Astrocyte (in vitro differentiated cells and primary cell): ENCODE measurements around the gene OOSP3. TPM values are rescaled to one million over a fixed set of nuclear protein-coding genes. Genes with fewer than 3 reads are reported as not detected.

Experiments
- DNase-seq: peaks from one replicate; pipeline ENCODE4 v3.0.0-alpha.2; 2010; ENCODE audit warnings: low read depth
- FAIRE-seq: peaks from 2 replicates; lab custom pipeline; 2011; peaks lifted over from hg19 to GRCh38; lab: Jason Lieb, UNC
- H2AFZ ChIP-seq: 2 replicates; pipeline ENCODE4 v1.6.0; 2012; ENCODE audit warnings: low read depth, low read length, inconsistent platforms
- H3K27ac ChIP-seq: 2 replicates; pipeline ENCODE4 v1.5.1; 2011; ENCODE audit warnings: low read depth, low read length, inconsistent platforms
- H3K27me3 ChIP-seq: 2 replicates; pipeline ENCODE4 v1.6.0; 2011; ENCODE audit warnings: low read length, inconsistent platforms; ENCODE audit not compliant: insufficient read depth
- H3K36me3 ChIP-seq: 2 replicates; pipeline ENCODE4 v1.5.1; 2011; ENCODE audit warnings: low read length, inconsistent platforms; ENCODE audit not compliant: insufficient read depth
- H3K4me1 ChIP-seq: 2 replicates; pipeline ENCODE4 v1.5.1; 2011; ENCODE audit warnings: low read length, inconsistent platforms; ENCODE audit not compliant: insufficient read depth
- H3K4me2 ChIP-seq: 2 replicates; pipeline ENCODE4 v1.6.0; 2012; ENCODE audit warnings: low read length, inconsistent platforms
- H3K4me3 ChIP-seq: 2 replicates; pipeline ENCODE4 v1.5.1; 2011; ENCODE audit warnings: low read depth, mild to moderate bottlenecking, low read length, inconsistent platforms; ENCODE audit not compliant: insufficient read depth
- H3K79me2 ChIP-seq: 2 replicates; pipeline ENCODE4 v1.6.0; 2012; ENCODE audit warnings: mild to moderate bottlenecking, low read length, inconsistent platforms; ENCODE audit not compliant: insufficient read depth
- H3K9ac ChIP-seq: 2 replicates; pipeline ENCODE4 v1.6.0; 2012; ENCODE audit warnings: mild to moderate bottlenecking, low read length, inconsistent platforms
- H3K9me3 ChIP-seq: 2 replicates; pipeline ENCODE4 v1.5.1; 2012; ENCODE audit warnings: low read depth, mild to moderate bottlenecking, low read length, inconsistent platforms; ENCODE audit not compliant: insufficient read depth
- H4K20me1 ChIP-seq: 2 replicates; pipeline ENCODE4 v1.6.0; 2012; ENCODE audit warnings: low read length, inconsistent platforms; ENCODE audit not compliant: insufficient read depth
- H3K27ac Mint-ChIP-seq: one replicate; pipeline ENCODE4 v1.8.0; 2021; ENCODE audit warnings: mild to moderate bottlenecking, mixed read lengths; ENCODE audit not compliant: unreplicated experiment
- H3K27me3 Mint-ChIP-seq: one replicate; pipeline ENCODE4 v1.8.0; 2021; ENCODE audit warnings: low read depth, mixed read lengths; ENCODE audit not compliant: unreplicated experiment
- H3K36me3 Mint-ChIP-seq: one replicate; pipeline ENCODE4 v1.8.0; 2021; ENCODE audit warnings: low read depth, mixed read lengths; ENCODE audit not compliant: unreplicated experiment
- H3K4me1 Mint-ChIP-seq: one replicate; pipeline ENCODE4 v1.8.0; 2021; ENCODE audit warnings: low read depth, mixed read lengths; ENCODE audit not compliant: unreplicated experiment
- H3K4me3 Mint-ChIP-seq: one replicate; pipeline ENCODE4 v1.8.0; 2021; ENCODE audit warnings: mild to moderate bottlenecking, moderate library complexity, mixed read lengths; ENCODE audit not compliant: unreplicated experiment
- H3K9me3 Mint-ChIP-seq: one replicate; pipeline ENCODE4 v1.8.0; 2021; ENCODE audit warnings: mild to moderate bottlenecking, mixed read lengths; ENCODE audit not compliant: unreplicated experiment
- CTCF ChIP-seq: IDR thresholded peaks from 2 replicates; pipeline ENCODE4 v1.5.1; 2011; ENCODE audit warnings: low read depth, mild to moderate bottlenecking, inconsistent platforms, low read length, moderate library complexity; ENCODE audit not compliant: insufficient read depth
- EZH2 ChIP-seq: IDR thresholded peaks from 2 replicates; pipeline ENCODE4 v1.6.1; 2012; ENCODE audit warnings: mild to moderate bottlenecking, low read length, inconsistent platforms; ENCODE audit not compliant: insufficient read depth
- total RNA-seq: library from RNA; stranded (reverse); gene quantifications from 2 replicates; pipeline ENCODE4 v1.2.1, GENCODE V29; 2021

The OOSP3 gene
- total RNA-seq, 1 donor from 2014 or later, result not detected

DNA sequence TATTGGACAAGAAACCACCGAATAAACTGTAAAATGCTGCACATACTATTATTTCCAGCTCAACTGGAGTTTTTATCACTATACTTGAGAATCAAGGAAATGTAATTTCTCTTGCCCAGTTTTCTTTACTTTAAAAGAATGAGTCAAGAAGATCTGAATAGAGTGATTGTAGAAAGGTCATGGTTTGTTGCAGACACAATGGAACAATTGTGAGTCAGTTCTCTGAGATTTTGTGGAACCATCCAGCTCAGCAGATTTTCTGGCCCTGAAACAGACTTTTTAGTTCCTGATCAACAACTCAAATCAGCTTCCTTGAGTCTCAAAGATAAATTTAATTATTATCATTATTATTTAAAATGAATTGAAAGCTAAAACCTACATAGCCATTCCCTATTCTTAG is 13.6 kb upstream of the OOSP3 start:
- Histone ChIP-seq H2AFZ (no peak overlapping the region), H3K27me3 (no peaks in the 10 kb centered on the region), H3K4me1 (no peaks in the 10 kb centered on the region), H3K4me2 (no peak overlapping the region), H3K27ac (peak overlapping the region; percentile 6), H4K20me1 (no peaks in the 10 kb centered on the region), H3K36me3 (no peaks in the 10 kb centered on the region), H3K79me2 (no peaks in the 10 kb centered on the region), H3K9me3 (no peaks in the 10 kb centered on the region), H3K9ac (no peak overlapping the region), H3K4me3 (no peak overlapping the region)
- DNase-seq, result peak; percentile 65
- FAIRE-seq, result no peak
- H3K4me3 Mint-ChIP-seq, result no peak overlapping the region
- TF ChIP-seq CTCF (no peak), EZH2 (no peak)
- no peak overlapping the region for H3K27ac Mint-ChIP-seq
- H3K4me1 Mint-ChIP-seq, result peaks cover 9% of the 10 kb centered on the region
- H3K9me3 Mint-ChIP-seq, result peaks cover 1% of the 10 kb centered on the region
- H3K36me3 Mint-ChIP-seq, result no peaks in the 10 kb centered on the region
- H3K27me3 Mint-ChIP-seq, result no peaks in the 10 kb centered on the region

DNA sequence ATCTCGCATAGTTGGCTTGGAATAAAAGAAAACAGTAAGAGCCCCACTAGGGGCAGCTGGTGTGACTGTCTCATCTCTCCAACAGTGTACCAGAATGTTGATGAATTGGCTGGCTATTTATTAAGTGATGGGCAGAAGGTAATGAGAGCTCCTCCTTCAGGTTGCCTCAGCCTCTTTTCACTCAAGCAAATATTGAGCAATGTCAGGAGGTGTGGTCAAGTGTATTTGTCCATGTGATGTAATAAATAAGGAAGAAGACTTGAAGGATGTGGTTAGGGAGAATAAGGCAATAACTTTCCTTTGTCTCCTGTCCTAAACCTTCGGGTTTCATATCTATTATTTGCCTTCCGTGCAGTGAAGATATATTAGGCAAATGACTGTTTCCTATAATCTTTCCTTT is 12.2 kb upstream of the OOSP3 start, which contains the start of gene TCN1:
TCN1 (minus strand) TSS at position 91 of the 400 bp plus-strand sequence; CDS start at position 74, 17 bp downstream.
- H3K4me3 Mint-ChIP-seq, result no peak within 1 kb of the TSS
- peaks cover 1% of the 10 kb centered on the region for H3K9me3 Mint-ChIP-seq
- H3K27me3 Mint-ChIP-seq, result no peaks in the 10 kb centered on the region
- DNase-seq (no peak), FAIRE-seq (no peak)
- H3K4me3 ChIP-seq, result no peak within 1 kb of the TSS
- H3K27me3 ChIP-seq, result no peaks in the 10 kb centered on the region
- no peaks in the 10 kb centered on the region for H3K79me2 ChIP-seq
- H3K4me2 ChIP-seq, result no peak within 1 kb of the TSS
- no peak within 1 kb of the TSS for H3K9ac ChIP-seq
- no peaks in the 10 kb centered on the region for H4K20me1 ChIP-seq
- no peak within 1 kb of the TSS for H3K27ac ChIP-seq
- H3K4me1 ChIP-seq, result no peaks in the 10 kb centered on the region
- no peaks in the 10 kb centered on the region for H3K36me3 Mint-ChIP-seq
- no peaks in the 10 kb centered on the region for H3K36me3 ChIP-seq
- H2AFZ ChIP-seq, result no peak within 1 kb of the TSS
- TF ChIP-seq CTCF (no peak), EZH2 (no peak)
- H3K4me1 Mint-ChIP-seq, result peaks cover 9% of the 10 kb centered on the region
- H3K9me3 ChIP-seq, result no peaks in the 10 kb centered on the region
- H3K27ac Mint-ChIP-seq, result no peak within 1 kb of the TSS

GRCh38 chr11:59866836-59867235 is 11.7 kb upstream of the OOSP3 start:
- H3K79me2 ChIP-seq, result no peaks in the 10 kb centered on the region
- H3K4me1 Mint-ChIP-seq, result peaks cover 9% of the 10 kb centered on the region
- no peaks in the 10 kb centered on the region for H4K20me1 ChIP-seq
- H3K27ac ChIP-seq, result no peak overlapping the region
- peaks cover 3% of the 10 kb centered on the region for H3K9me3 Mint-ChIP-seq
- no peaks in the 10 kb centered on the region for H3K36me3 Mint-ChIP-seq
- no peak overlapping the region for H3K4me3 ChIP-seq
- H3K9ac ChIP-seq, result no peak overlapping the region
- DNase-seq (no peak), FAIRE-seq (no peak)
- no peak overlapping the region for H2AFZ ChIP-seq
- no peak overlapping the region for H3K4me3 Mint-ChIP-seq
- H3K4me2 ChIP-seq, result no peak overlapping the region
- H3K9me3 ChIP-seq, result no peaks in the 10 kb centered on the region
- H3K4me1 ChIP-seq, result no peaks in the 10 kb centered on the region
- no peaks in the 10 kb centered on the region for H3K36me3 ChIP-seq
- H3K27me3 ChIP-seq, result no peaks in the 10 kb centered on the region
- no peak overlapping the region for H3K27ac Mint-ChIP-seq
- H3K27me3 Mint-ChIP-seq, result no peaks in the 10 kb centered on the region
- TF ChIP-seq CTCF (no peak), EZH2 (no peak)
